Loucy (cell line): ENCODE measurements around the gene TAF1D.

ENCODE experiments used
- CTCF ChIP-seq: fragments of 200-600 bp; sonication (generic); conservative IDR thresholded peaks from 2 replicates; pipeline ENCODE4 v1.5.1; 2014; ENCODE audit warnings: mild to moderate bottlenecking, antibody characterized with exemption, low read length
- EZH2phosphoT487 ChIP-seq: fragments of 200-600 bp; IDR thresholded peaks from 2 replicates; pipeline ENCODE4 v1.6.1; 2018; ENCODE audit warnings: antibody characterized with exemption, mild to moderate bottlenecking, moderate library complexity, borderline replicate concordance

GRCh38 chr11:93756748-93757147 lies 15.5 kb upstream of the TAF1D start:
- TF ChIP-seq CTCF: no peak
- no peak for TF ChIP-seq EZH2phosphoT487
